Uterine smooth muscle cell (primary cell): ENCODE results near the gene ARL14EP. TPM values are rescaled to one million over a fixed set of nuclear protein-coding genes. Genes with fewer than 3 reads are reported as not detected.

ENCODE experiments used
- total RNA-seq: library from RNA; depleted of rRNA; stranded (reverse); fragments of >200 nt; gene quantifications from 2 replicates; pipeline ENCODE4 v1.2.3, GENCODE V29; 2014

The ARL14EP gene
- 27.7 and 38.1 TPM in 2 replicates for total RNA-seq

GRCh38 chr11:30322826-30323710, at the start of gene ARL14EP:
Gene ARL14EP (plus strand): TSS chr11:30323104. CDS start chr11:30330949, 7,845 bp downstream.

Other genes starting within 250 kb of the ARL14EP start
- not detected in 2 replicates for gene FSHB, start 92.1 kb upstream of the ARL14EP start, total RNA-seq